DMS153 treated with DMSO at 0.1 percent for 48 hours (cell line): ENCODE results near the gene NSDHL.
A peak's percentile ranks its signal among the peaks of the same experiment; 100 is the strongest.

Experiments
- DNase-seq: peaks from one replicate; lab custom pipeline; 2025; ENCODE audit not compliant: unreplicated experiment; lab: John Stamatoyannopoulos, UW

NSDHL gene

DNA sequence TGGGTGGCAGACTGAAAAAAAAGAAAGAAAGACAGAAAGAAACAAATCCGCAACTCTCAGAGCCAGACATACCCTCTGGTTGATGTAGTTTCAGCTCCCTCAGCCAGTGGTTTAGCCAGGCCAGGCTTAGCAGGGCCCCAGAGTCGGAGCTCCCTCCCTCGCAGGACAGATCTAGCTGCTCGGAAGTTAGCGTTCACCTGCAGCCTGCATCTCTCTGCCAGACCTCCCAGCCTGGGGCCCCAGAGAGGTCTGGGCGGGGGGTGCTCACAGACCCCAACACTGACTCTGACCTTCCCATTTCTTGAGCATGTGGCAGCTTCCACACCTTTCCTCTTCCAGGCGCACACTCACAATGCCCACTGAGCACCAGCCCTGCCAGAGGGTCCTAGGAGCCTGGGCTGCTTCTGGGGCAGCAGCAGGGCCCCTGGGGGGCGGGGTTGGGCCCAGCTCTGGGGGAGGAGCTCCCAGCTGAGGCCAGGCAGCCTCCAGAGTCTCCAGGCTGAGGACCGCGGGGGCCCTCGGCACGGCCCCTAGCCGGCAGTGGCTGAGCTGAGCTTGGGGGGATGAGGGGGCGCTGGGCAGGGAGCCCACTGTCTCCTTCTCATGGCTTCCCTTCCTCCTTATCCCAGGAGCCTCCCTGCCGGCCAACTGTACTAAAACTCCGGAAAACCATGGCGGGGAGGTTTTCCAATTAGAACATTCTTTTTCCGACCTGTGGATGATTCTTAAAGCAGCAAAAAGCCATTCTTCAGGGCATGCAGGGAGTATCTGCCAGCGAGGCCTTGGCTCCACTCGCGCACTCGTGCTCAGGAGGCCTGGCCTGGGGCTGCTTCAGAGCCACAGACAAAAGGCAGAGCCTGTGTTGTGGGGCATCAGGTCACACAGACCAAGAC, 62.4 kb downstream of the NSDHL start:
- DNase-seq = no peak

DNA sequence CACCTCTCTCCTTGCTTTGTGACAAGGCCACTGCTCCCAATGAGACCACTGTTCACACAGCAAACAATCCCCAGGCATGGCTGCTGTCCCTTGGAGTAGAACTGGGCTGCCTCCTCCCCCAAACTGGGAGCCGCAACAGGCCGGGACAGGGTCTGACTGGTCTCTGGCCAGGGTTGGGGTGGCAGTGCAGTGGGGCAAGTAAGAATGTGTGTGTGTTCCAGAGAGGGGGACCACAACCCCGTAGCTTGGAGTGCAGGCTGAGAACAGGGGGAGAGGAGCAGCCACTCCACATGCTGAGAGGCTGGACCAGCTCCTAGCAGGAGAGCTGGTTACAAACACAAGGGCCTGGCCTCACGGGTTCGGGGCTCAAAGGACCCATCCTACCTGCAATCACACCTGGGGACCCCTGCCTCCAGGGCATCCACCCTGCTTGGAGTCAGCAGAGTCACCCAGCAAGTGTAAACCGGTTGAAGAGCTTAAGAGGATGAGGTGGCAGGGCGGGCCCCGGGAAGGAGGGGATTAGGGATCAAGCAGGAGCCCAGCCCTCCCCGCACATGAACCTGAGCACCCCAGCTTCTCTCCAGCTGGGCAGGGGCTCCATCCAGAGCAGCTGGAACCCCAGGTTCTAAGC, 63.2 kb downstream of the NSDHL start:
- DNase-seq = no peak

DNA sequence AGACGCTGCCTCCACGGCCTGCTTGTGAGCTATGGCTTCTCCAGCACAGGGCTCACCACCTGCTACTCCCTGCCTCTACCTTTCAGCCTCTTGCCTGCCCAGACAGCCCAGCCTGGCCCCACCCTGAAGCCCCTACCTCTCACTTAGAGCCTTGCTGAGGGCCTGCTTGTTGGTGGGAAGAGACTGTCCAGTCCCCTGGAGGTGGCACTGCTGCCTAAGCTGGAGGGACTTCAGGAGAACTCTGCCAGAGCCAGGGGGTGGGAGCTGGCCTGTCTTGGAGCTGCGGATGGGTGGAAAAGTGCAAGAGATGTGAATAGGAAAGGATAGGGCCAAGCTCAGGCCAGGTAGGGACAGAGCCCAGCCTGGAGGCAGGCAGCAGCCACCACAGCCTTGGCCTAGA, 64.3 kb downstream of the NSDHL start:
- DNase-seq = no peak

DNA sequence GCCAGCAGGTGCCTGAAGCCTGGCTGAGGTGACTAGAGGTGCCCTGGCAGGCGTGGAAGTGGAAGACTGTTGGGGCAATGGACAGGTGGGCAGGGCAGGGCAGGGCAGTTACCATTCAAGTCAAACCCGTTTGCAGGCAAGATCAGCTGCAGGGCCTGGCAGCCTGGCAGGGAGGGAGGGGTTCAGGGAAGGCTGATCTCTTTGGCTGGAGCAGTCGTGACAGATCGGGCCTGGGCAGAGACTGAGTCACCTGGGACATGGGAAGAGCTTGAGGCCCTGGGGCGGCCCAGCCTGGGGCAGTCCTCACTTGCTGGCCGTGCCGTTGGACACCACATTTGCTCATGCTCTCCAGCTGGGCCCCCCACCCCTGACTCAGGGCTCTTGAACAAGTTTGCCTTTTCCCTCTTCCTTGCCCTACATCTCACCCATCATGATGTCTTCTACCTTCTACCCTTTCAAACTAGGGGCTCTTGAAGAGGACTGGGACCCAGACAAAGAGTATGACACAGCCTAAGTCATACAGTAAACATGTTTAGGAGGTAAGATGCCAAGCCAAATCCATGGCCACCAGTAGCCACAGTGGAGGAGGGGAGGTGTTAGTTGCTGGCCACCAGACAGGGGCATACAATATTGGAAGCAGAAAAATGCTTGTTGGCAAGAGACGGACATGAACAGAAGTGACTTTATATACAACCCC, 65.0 kb downstream of the NSDHL start:
- no peak for DNase-seq

DNA sequence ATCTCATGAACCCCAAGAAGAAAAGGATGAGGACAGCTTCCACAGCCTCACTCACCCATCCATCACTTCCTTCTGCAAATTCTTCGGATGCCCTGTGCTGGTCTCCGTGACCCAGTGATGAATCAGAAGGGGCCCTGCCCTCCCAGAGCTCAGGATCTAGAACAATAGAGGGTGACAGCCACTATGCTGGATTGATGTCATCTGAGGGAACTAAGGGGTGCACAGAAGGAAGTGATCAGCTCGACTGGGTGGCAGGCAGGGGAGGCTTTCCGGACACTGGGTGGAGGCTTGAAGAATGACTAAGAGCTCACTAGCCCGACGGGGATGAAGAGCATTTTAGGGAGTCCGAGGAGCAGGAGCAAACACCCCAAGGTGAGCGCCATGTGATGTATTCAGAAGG, 65.6 kb downstream of the NSDHL start:
- no peak for DNase-seq

DNA sequence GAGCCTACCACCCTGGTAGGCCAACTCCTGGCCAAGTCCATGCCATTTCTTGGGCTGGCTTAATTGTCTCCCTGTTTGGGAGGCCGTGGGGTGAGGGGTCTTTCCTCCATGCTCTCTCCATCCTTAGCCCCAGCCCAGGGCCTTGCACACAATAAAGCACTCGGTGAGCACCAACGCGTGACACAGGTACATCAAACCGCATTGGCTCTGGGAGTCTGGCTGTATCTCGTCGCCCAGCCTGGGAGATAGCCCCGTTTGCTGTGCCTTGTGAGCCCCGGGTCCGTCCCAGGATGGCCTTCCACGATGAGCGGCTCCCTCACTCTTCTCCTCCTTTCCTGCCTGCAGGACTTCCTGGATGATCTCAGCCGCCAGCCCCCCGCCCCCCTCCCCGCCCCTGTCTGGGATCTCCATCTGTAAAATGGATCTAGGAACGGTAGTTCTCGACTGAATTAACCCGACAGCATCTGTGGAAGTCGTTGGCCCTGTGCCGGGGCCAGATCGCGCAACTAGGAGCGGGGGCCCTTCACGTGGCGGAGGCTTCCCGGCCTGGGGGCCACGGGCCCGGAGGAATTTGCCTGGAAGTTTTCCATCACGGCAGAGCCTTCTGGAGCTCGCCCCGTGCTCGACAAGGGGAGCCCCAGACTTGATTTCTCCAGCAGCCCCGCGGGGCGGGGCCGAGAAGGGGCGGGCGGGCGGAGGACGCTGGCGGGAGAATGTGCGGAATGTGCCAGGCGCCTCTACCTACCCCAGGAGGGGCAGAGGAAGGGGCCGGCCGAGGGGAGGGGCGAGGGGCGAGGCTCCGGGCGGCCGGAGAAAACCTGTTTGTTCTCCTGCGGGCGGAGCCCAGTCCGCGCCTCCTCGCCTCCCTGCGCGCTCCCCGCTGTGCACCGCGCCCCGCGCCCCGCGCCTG, 66.6 kb downstream of the NSDHL start, which contains the start of gene ZNF185:
Gene ZNF185, plus strand, starts transcription at position 846 of the 910 bp plus-strand sequence. CDS start 16,423 bp downstream, outside the sequence.
- peak; percentile 20 for DNase-seq

DNA sequence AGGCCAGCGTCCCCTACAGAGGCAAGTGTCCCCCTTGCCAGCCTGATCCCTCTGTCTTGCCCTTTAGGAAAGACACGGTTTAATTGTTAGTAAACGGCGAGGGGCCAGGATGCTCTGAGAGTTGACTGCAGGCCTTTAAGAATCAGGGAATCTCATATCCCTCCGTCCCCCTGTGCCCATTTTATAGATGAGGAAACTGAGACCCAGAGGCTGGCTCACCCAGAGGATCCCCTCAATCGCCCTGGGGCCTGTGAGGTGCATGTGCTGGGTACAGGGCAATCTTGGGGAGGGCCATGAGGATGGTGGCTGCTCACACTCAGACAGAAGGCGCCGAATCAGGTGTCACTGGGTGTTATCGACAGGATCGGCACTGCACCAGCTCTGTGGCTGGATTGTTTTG, 67.6 kb downstream of the NSDHL start:
- DNase-seq = no peak

DNA sequence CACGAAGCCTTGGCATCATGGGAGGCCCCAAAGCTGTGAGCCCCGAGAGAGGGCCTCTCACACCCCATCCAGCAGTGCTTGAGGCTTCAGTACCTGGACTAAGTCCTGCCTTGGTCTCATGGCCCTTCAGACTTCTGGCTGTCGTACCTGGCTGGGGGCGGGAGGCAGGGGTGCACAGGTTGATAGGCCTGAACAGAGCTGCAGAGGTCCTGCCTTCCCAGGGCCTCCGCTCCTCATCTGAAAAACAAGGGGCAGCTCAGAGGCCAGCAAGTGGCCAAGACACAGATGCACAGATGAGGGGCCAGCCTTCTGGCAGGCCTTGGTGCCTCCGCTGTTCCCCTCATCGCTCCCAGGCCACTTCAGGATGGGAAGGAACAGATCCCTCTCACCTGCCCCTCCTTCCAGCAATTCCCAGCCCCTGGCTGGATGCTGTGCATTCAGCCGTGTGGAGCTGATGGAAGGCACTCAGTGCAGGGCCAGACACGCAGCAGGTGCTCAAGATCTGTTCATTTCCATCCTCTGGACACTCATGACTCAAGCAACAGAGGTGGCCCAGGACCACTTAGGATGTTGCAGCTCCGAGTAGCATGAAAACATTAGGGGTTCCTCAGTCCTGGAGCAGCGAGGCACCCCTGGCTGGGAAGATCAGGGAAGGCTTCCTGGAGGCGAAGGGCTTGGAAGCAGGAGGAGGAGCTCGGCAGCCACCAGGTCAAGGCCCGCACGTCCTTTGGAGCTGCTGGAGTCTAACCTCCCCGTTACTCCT, 68.4 kb downstream of the NSDHL start:
- DNase-seq = no peak

DNA sequence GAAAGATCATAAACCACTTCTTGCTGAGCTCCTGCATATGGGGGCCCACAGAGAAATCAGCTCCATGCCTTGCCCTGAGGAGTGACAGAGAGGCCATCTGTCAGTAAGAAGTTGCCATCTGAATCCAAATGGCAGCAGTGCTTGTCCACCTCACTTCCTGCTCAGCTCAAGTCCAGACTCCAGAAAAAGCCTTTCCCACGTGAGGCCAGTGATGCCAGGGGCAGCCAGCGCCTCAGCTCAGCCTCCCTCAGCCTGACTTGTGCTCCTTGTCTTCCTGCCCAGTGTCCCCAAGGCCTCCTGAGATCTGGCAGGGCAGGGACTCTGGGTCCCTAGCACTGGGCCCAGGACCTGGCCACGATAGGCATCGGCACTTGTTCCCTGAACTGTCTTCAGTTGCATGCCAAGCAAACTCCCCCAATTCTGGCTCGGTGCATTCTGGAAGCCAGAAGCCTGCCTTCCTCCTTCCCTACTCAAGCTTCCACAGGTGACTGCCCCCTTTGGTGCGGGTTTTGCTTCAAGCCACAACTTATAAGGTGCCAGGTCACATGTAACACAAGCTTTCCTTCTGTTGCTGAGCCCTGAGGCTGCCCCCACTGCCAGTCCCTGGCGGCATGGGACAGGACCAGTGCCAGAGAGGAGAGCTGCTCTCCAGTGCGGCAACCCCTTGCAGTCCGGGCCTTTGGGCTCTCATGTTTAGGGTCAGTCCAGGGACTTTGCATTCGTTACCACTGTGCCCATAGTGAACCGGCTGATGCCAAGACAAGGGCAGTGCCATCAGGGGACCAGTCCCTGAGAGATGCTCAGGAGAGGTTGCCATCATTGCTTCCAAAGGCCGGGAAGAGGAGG, 69.2 kb downstream of the NSDHL start:
- DNase-seq = no peak

DNA sequence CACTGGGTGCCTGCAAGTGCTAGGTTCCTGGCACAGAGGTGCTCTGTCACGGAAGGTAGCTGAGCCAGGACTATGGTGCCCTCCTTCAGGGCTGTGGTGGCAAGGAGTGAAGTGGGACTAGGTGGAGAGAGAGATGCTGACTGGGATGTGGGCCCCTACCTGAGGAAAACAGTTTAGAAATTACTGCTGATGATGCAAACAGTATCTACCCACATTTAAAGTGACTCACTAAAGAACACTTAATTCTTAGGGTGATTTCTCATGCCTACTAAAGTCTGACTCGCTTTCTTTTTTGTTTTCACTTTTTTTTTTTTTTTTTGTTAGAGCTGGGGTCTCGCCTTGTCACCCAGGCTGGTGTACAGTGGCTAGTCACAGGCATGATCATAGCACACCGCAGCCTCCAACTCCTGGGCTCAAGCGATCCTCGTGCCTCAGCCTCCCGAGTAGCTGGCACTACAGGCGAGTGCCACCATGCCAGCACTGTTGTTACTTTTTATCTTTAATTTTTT, 70.1 kb downstream of the NSDHL start:
- DNase-seq = no peak

DNA sequence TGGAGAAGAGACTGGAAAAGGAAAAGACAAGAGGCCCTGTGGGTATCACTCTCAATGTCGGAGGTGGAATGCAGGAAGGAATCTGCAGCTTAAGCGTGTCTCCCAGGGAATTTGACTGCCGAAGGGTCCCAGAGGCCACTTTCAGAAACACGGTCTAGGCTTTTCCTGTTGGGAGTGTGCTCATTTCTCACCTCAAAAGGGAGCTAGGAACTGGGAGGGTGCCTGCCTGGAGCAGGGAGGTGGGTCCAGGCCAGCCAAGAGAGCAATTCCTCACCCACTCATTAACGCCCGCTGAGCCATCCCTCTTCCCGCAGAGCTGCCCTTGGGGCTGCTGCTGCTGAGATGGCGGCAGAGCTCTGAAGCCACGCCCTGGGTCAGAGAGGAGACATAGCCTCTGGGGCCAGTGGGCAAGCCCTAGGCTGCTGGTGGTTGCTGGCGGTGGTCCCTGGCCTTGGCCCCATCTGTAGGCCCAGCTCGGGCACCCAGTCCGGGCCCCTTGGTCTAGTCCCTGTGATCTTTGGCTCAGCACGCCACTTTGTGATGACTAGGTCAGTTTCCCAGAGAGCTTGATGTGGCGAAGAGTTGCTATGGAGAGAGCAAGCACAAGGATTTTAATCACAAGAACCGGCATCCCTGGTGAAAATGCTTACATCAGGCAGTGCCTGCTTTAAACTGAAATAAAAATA, 71.1 kb downstream of the NSDHL start:
- no peak for DNase-seq

DNA sequence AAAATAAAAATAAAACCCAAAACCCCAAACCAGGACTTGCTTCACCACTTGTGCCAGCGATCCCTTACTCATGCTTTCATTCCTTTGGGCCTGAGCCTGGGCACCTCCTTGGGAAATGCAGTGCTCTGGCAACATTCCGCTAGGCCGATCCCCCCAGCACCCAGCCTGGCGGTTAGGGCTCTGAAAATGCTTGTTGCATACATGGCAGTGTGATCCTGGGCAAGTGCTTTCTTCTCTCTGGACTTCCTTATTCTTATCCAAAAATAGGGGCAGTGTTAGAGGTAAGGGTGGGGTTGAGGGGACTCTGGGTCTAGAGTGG, 71.6 kb downstream of the NSDHL start:
- DNase-seq = no peak

DNA sequence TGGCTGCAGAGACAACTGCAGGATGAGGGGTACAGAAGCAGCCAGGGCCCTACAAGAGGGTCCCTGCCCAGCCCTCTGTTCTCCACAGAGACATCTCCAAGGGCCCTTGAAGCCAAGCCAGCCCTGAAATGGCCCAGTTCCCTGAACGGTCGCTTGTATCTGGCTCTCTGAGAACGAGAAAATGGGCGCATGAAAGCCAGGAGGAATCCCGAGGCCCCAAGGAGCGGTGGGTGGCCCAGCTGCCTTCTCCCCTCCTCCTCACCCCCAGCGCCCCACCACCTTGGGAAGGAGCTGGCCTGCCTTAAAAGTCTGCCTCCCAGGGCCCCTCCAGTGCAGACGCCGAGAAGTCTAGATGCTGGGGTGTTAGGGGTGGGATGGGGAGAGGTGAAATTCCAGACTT, 72.7 kb downstream of the NSDHL start:
- DNase-seq = no peak

DNA sequence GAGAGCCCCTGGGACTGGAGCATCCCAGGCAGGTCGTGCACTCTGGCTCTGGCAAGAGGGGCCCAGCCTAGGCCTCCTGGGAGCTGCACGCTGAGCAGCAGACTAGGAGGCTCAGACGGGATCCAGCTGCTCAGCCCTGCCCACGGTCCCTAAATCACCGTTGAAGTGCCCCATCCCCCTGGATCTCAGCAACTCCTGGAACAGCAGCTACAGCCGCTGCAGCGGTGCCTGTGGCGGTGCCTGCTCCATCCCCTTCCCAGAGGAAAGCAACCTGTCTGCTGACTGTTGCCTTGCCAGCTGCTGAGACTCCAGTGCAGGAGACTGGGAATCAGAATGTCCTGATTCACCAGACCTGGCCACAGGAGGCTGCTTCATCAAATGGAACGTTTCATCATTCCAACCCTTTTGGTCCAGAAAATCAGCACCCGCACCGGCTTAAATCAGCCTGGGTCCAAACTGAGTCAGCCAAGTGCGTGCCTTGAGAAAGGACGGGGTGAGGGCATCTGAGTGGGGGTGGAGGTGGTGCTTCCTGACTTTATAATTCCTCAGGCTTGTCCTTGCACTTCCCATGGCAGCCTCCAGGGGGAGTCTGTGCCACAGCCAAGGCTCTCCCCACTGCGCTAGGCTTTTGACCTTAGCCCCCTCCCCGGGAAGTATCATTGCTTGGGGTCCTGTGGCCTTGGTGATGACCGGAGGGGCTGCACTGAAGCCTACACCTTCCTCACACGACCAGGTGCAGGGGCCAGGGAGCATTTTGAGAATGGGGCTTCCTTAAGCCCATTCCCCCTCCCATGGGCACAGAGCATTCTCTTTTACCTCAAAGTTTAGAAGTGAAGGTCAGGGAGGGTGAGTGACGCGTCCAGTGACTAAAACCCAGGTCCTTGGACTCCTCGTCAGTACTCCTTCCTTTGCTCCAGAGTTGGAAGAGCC, 73.6 kb downstream of the NSDHL start:
- peak; percentile 22 for DNase-seq

DNA sequence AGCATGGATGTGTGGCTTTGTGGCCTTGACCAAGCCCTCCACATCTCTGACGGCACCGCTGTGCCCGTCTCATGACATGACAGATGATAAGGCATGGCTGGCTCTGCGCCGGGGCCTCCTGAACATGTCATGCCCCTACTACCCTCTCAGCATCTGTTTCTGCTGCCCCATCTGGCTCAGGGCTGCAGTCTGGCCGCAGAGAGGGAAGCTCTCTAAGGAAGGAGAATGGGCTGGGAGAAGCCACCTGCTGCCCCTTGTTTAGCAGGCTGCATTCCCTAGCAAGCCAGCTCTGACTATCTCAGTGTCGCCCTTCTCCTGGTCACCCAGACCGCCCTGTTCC, 74.2 kb downstream of the NSDHL start:
- no peak for DNase-seq

DNA sequence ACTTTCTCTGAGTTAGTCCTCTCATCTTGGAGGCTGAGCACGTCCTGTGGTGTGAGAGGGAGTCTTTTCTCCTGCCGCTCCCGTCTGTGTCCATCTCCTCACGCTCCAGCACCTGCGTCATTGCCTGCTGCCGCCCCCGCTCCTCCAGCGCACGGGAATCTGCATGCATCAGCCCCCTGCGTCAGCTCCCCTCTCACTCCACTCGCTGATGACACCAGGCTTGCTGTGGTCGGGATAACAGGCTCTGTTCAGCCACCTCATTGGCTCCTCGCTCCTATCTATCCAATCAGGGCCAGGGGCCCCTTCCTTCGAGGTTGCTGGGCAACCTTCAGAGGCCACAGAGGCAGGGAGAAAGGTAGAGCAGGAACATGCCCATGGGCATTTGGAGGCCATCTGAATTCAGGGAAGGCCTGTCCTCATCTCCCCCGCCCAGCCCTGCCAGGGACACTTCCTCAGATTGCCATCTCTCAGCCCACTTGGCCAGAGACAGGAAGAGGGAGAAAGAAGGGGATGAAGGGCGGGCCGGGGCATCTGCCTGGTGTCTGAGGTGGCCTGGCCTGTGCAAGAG, 76.3 kb downstream of the NSDHL start:
- no peak for DNase-seq

DNA sequence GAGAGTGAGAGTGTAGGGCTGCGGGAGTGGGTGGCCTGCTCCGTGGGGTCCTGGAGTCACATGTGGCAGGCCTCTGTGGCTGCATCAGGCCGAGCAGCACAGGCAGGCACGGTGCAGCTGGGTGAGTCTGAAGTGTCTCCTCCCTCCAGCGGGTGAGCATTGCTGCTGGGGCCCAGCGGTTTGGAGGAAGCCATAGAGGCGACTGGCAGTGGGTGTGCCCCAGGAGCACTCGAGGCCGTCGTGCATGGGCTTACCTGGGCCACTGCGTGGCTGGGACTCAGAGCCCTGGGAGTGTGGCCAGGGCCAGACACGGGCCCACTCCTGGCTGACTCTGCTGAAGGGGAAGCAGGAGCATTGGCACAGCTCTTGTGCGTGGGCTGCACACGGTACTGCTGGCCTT, 77.6 kb downstream of the NSDHL start:
- DNase-seq = no peak
